ENCODE results near the gene GOLT1B. TPM values are rescaled to one million over a fixed set of nuclear protein-coding genes. Genes with fewer than 3 reads are reported as not detected.

The GOLT1B gene
- total RNA-seq (2022; extraction: Qiagen RNA extraction; ENCODE audit: low read depth): 73.8 to 108 TPM (median 82.5 TPM) in 5 replicates

GRCh38 chr12:21501258-21502163 lies at the start of gene GOLT1B, which contains the start of gene RECQL:
TSS of gene GOLT1B (plus strand) at chr12:21501789. CDS start at chr12:21501924, 135 bp downstream.
TSS of gene RECQL (minus strand) at chr12:21501635. CDS start at chr12:21499570, 2,065 bp downstream.

GRCh38 chr12:21526053-21526452 lies 24.5 kb downstream of the GOLT1B start, which contains the start of gene SPX:
TSS of gene SPX (plus strand) at chr12:21526296. CDS start at chr12:21526473, 177 bp downstream.

Other genes with a start within 250 kb of the GOLT1B start
- gene SLCO1A2, start 166.9 kb upstream of the GOLT1B start, total RNA-seq (2022; extraction: Qiagen RNA extraction; ENCODE audit: low read depth): 0.08 to 0.09 TPM in 2 of 5 replicates, not detected in the others
- gene IAPP, start 128.9 kb upstream of the GOLT1B start, total RNA-seq (2022; extraction: Qiagen RNA extraction; ENCODE audit: low read depth): not detected in 5 replicates
- gene PYROXD1, start 64.1 kb upstream of the GOLT1B start, total RNA-seq (2022; extraction: Qiagen RNA extraction; ENCODE audit: low read depth): 6.2 to 9.7 TPM (median 7.3 TPM) in 5 replicates
- 48.6 to 68.3 TPM (median 66.3 TPM) in 5 replicates for gene RECQL, start 154 bp upstream of the GOLT1B start, total RNA-seq (2022; extraction: Qiagen RNA extraction; ENCODE audit: low read depth)
- 1.5 to 3.4 TPM (median 2.3 TPM) in 5 replicates for gene SPX, start 24.5 kb downstream of the GOLT1B start, total RNA-seq (2022; extraction: Qiagen RNA extraction; ENCODE audit: low read depth)
- gene GYS2, start 103.1 kb downstream of the GOLT1B start, total RNA-seq (2022; extraction: Qiagen RNA extraction; ENCODE audit: low read depth): not detected in 5 replicates
- gene LDHB, start 156.1 kb downstream of the GOLT1B start, total RNA-seq (2022; extraction: Qiagen RNA extraction; ENCODE audit: low read depth): 1,458 to 1,601 TPM (median 1,570 TPM) in 5 replicates